ENCODE results near the gene TEX38.

- TF ChIP-seq EZH2 (IDR thresholded peaks at IDR 0.05) (no peak), EZH2phosphoT487 (IDR thresholded peaks at IDR 0.05) (no peak), CTCF (IDR thresholded peaks at IDR 0.05) (no peak)
Measured at GRCh38 chr1:46630719-46631118, 40.9 kb upstream of the TEX38 start.

Measured in neural progenitor cell (in vitro differentiated cells).